ENCODE data around the gene ZNF786.

- TF ChIP-seq CTCF (IDR thresholded peaks at IDR 0.05) (no peak), POLR2A (IDR thresholded peaks at IDR 0.05) (no peak)
Measured at GRCh38 chr7:149097088-149097487, 6.6 kb upstream of the ZNF786 start.

Measured in upper lobe of left lung (tissue), 4 donors.